Stimulated activated memory B cell treated with anti-CD40 and anti-IgM and Interleukin-4, amounts not matched to agents 10 μg/mL and 1 μg/mL and 100 μg/mL, for 72 hours (primary cell): ENCODE measurements around the gene VPS41.

Experiments used
- ATAC-seq: fragments of 150-1000 bp; cut with Tn5 transposase; 2 replicates; pipeline ENCODE4 v1.10.0; 2021
- H3K27ac Mint-ChIP-seq: one replicate; pipeline ENCODE4 v1.8.0; 2022; ENCODE audit warnings: mild to moderate bottlenecking, mixed read lengths
- H3K27me3 Mint-ChIP-seq: one replicate; pipeline ENCODE4 v1.8.0; 2022; ENCODE audit warnings: mixed read lengths
- H3K36me3 Mint-ChIP-seq: one replicate; pipeline ENCODE4 v1.8.0; 2022; ENCODE audit warnings: mixed read lengths
- H3K4me1 Mint-ChIP-seq: one replicate; pipeline ENCODE4 v1.8.0; 2022; ENCODE audit warnings: mixed read lengths
- H3K4me3 Mint-ChIP-seq: one replicate; pipeline ENCODE4 v1.8.0; 2022; ENCODE audit warnings: mild to moderate bottlenecking, moderate library complexity, mixed read lengths
- H3K9me3 Mint-ChIP-seq: one replicate; pipeline ENCODE4 v1.8.0; 2022; ENCODE audit warnings: mixed read lengths

The VPS41 gene

GRCh38 chr7:38675494-38676106 is 233.4 kb downstream of the VPS41 start:
- H3K4me1 Mint-ChIP-seq = peaks cover 20% of the 10 kb centered on the region
- H3K27ac Mint-ChIP-seq = no peak overlapping the region
- no peaks in the 10 kb centered on the region for H3K9me3 Mint-ChIP-seq
- H3K27me3 Mint-ChIP-seq = no peaks in the 10 kb centered on the region
- H3K36me3 Mint-ChIP-seq = no peaks in the 10 kb centered on the region
- H3K4me3 Mint-ChIP-seq = no peak overlapping the region
- no peak for ATAC-seq

GRCh38 chr7:38674513-38674912 is 234.5 kb downstream of the VPS41 start:
- no peak overlapping the region for H3K27ac Mint-ChIP-seq
- H3K4me1 Mint-ChIP-seq = peaks cover 25% of the 10 kb centered on the region
- H3K36me3 Mint-ChIP-seq = no peaks in the 10 kb centered on the region
- no peak for ATAC-seq
- no peak overlapping the region for H3K4me3 Mint-ChIP-seq
- H3K9me3 Mint-ChIP-seq = no peaks in the 10 kb centered on the region
- no peaks in the 10 kb centered on the region for H3K27me3 Mint-ChIP-seq

- Mint-ChIP-seq H3K36me3 (no peaks in the 10 kb centered on the region), H3K4me1 (peaks cover 25% of the 10 kb centered on the region), H3K27ac (no peak overlapping the region), H3K27me3 (no peaks in the 10 kb centered on the region), H3K4me3 (no peak overlapping the region), H3K9me3 (no peaks in the 10 kb centered on the region)
- ATAC-seq = no peak
Observed at GRCh38 chr7:38673795-38674194, 235.2 kb downstream of the VPS41 start.
